Osteoblast (primary cell): ENCODE results near the gene ZDHHC14. TPM values are rescaled to one million over a fixed set of nuclear protein-coding genes. Genes with fewer than 3 reads are reported as not detected.

Source experiments
- DNase-seq: peaks from one replicate; pipeline ENCODE4 v3.0.0; 2011; ENCODE audit warnings: low spot score, mixed read lengths; ENCODE audit not compliant: insufficient read length; ENCODE audit errors: missing footprints
- H2AFZ ChIP-seq: 2 replicates; pipeline ENCODE4 v1.6.0; 2011; ENCODE audit warnings: mild to moderate bottlenecking, low read length
- H3K27ac ChIP-seq: 2 replicates; pipeline ENCODE4 v1.5.1; 2011; ENCODE audit warnings: mild to moderate bottlenecking, low read depth, low read length, moderate library complexity
- H3K27me3 ChIP-seq: 2 replicates; pipeline ENCODE4 v1.6.0; 2012; ENCODE audit warnings: mild to moderate bottlenecking, control low read depth, inconsistent platforms, low read length, moderate library complexity; ENCODE audit not compliant: insufficient read depth
- H3K36me3 ChIP-seq: 2 replicates; pipeline ENCODE4 v1.5.1; 2011; ENCODE audit warnings: mild to moderate bottlenecking, low read length, control low read depth, moderate library complexity; ENCODE audit not compliant: insufficient read depth
- H3K4me1 ChIP-seq: 2 replicates; pipeline ENCODE4 v1.5.1; 2011; ENCODE audit warnings: mild to moderate bottlenecking, low read length, control low read depth, moderate library complexity; ENCODE audit not compliant: insufficient read depth
- H3K4me2 ChIP-seq: 2 replicates; pipeline ENCODE4 v1.6.0; 2011; ENCODE audit warnings: mild to moderate bottlenecking, low read length; ENCODE audit not compliant: insufficient read depth
- H3K4me3 ChIP-seq: fragments of 200-600 bp; sonication (generic); 3 replicates; pipeline ENCODE4 v1.5.1; 2012; ENCODE audit warnings: mild to moderate bottlenecking, low read length, inconsistent platforms; ENCODE audit not compliant: insufficient read depth
- H3K79me2 ChIP-seq: 2 replicates; pipeline ENCODE4 v1.6.0; 2012; ENCODE audit warnings: mild to moderate bottlenecking, low read length, control low read depth, inconsistent platforms; ENCODE audit not compliant: insufficient read depth
- H3K9me3 ChIP-seq: 2 replicates; pipeline ENCODE4 v1.5.1; 2011; ENCODE audit warnings: low read depth, low read length, control low read depth
- H4K20me1 ChIP-seq: 2 replicates; pipeline ENCODE4 v1.6.0; 2012; ENCODE audit warnings: mild to moderate bottlenecking, low read length, control low read depth; ENCODE audit not compliant: insufficient read depth
- total RNA-seq: library from RNA; depleted of rRNA; stranded (reverse); fragments of >200 nt; gene quantifications from 2 replicates; pipeline ENCODE4 v1.2.3, GENCODE V29; 2012
- TF ChIP-seq, protein P1 (sequence below): IDR thresholded peaks from 2 replicates; pipeline ENCODE4 v1.5.1; 2011; ENCODE audit warnings: mild to moderate bottlenecking, low read depth, low read length, moderate library complexity; ENCODE audit errors: extremely low read depth

ZDHHC14 gene
- total RNA-seq, 1 donor: 1.4 TPM

GRCh38 chr6:157471895-157472686 lies 91.1 kb downstream of the ZDHHC14 start:
- Histone ChIP-seq H3K4me2 (no peak overlapping the region), H4K20me1 (no peaks in the 10 kb centered on the region)

DNA sequence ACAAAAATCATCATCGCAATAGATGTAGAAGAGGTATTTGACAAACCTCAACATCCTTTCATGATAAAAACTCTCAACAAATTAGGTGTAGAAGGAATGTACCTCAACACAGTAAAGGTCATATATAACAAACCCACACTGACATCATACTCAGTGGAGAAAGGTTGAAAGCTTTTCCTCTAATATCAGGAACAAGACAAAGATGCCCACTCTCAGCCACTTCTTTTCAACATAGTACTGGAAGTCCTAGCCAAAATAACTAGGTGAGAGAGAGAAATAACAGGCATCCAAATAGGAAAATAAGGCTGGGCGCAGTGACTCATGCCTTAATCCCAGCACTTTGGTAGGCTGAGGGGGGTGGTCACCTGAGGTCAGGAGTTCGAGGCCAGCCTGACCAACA lies 95.8 kb downstream of the ZDHHC14 start:
- Histone ChIP-seq H3K4me2 (no peak overlapping the region), H3K27ac (no peak overlapping the region), H3K79me2 (no peaks in the 10 kb centered on the region), H3K27me3 (no peaks in the 10 kb centered on the region), H3K4me3 (no peak overlapping the region), H2AFZ (no peak overlapping the region), H4K20me1 (no peaks in the 10 kb centered on the region), H3K36me3 (no peaks in the 10 kb centered on the region), H3K4me1 (no peaks in the 10 kb centered on the region), H3K9me3 (no peaks in the 10 kb centered on the region)
- no peak for DNase-seq
- TF ChIP-seq, protein P1, sequence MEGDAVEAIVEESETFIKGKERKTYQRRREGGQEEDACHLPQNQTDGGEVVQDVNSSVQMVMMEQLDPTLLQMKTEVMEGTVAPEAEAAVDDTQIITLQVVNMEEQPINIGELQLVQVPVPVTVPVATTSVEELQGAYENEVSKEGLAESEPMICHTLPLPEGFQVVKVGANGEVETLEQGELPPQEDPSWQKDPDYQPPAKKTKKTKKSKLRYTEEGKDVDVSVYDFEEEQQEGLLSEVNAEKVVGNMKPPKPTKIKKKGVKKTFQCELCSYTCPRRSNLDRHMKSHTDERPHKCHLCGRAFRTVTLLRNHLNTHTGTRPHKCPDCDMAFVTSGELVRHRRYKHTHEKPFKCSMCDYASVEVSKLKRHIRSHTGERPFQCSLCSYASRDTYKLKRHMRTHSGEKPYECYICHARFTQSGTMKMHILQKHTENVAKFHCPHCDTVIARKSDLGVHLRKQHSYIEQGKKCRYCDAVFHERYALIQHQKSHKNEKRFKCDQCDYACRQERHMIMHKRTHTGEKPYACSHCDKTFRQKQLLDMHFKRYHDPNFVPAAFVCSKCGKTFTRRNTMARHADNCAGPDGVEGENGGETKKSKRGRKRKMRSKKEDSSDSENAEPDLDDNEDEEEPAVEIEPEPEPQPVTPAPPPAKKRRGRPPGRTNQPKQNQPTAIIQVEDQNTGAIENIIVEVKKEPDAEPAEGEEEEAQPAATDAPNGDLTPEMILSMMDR: no peak

More at GRCh38 chr6:157471895-157472686, 91.1 kb downstream of the ZDHHC14 start:
- Histone ChIP-seq H3K27me3 (no peaks in the 10 kb centered on the region), H3K9me3 (no peaks in the 10 kb centered on the region), H3K4me3 (no peak overlapping the region), H3K4me1 (no peaks in the 10 kb centered on the region), H3K36me3 (no peaks in the 10 kb centered on the region), H3K27ac (no peak overlapping the region), H3K79me2 (no peaks in the 10 kb centered on the region), H2AFZ (no peak overlapping the region)
- TF ChIP-seq, protein P1: no peak
- no peak for DNase-seq

DNA sequence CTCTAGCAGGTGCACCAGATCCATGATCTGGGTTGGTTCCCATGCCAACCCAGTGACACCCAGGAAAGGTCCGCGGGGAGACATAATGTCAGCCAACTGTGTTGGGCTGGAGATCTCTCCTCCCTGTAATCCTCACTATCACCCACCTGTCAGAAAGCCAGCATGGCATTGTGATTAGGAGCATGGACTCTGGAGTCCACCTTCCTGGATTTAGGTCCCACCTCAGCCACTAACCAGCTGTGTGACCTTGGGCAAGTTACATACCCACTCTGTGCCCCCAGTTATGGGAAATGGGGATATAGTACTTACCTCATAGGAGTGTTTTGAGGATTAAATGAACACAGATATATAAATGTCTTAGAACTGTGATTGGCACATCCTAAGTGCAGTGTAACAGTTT lies 97.9 kb downstream of the ZDHHC14 start:
- Histone ChIP-seq H3K36me3 (no peaks in the 10 kb centered on the region), H4K20me1 (no peaks in the 10 kb centered on the region), H3K27me3 (no peaks in the 10 kb centered on the region), H3K9me3 (no peaks in the 10 kb centered on the region), H3K4me2 (no peak overlapping the region), H3K27ac (no peak overlapping the region), H3K4me3 (no peak overlapping the region), H2AFZ (no peak overlapping the region), H3K4me1 (no peaks in the 10 kb centered on the region), H3K79me2 (no peaks in the 10 kb centered on the region)
- TF ChIP-seq, protein P1: no peak
- no peak for DNase-seq

GRCh38 chr6:157479464-157480303 lies 98.7 kb downstream of the ZDHHC14 start:
- Histone ChIP-seq H3K27ac (no peak overlapping the region), H3K27me3 (no peaks in the 10 kb centered on the region)
- TF ChIP-seq, protein P1: no peak

More at GRCh38 chr6:157479464-157480303, 98.7 kb downstream of the ZDHHC14 start:
- H2AFZ ChIP-seq: no peak overlapping the region
- H3K4me2 ChIP-seq: no peak overlapping the region
- no peaks in the 10 kb centered on the region for H3K79me2 ChIP-seq
- H3K4me1 ChIP-seq: no peaks in the 10 kb centered on the region
- DNase-seq: no peak
- H3K4me3 ChIP-seq: no peak overlapping the region
- no peaks in the 10 kb centered on the region for H3K36me3 ChIP-seq
- no peaks in the 10 kb centered on the region for H4K20me1 ChIP-seq
- no peaks in the 10 kb centered on the region for H3K9me3 ChIP-seq
